K562 (cell line): ENCODE measurements around the gene CHCHD10. TPM values are rescaled to one million over a fixed set of nuclear protein-coding genes. Genes with fewer than 3 reads are reported as not detected.

Source experiments
- KDM4B ChIP-seq, 2 experiments: fragments of 450-650 bp in 1 of 2; sonication (generic) in 1 of 2; IDR thresholded peaks; 2 replicates each; pipeline ENCODE4 v1.6.1; 2016 to 2017; ENCODE audit warnings: borderline replicate concordance in 2 of 2, antibody characterized with exemption in 1 of 2, low read depth in 1 of 2, mild to moderate bottlenecking in 1 of 2
- NR4A1 ChIP-seq, 2 experiments: fragments of 250-450 bp in 1 of 2; fragments of 450-650 bp in 1 of 2; sonication (Bioruptor Pico) in 1 of 2; IDR thresholded peaks; 2 replicates each; pipeline versions ENCODE4 v1.4.0 to v1.6.1; 2016 to 2020; ENCODE audit warnings: mild to moderate bottlenecking in 2 of 2, missing compliant biosample characterization in 1 of 2, missing genetic modification characterization in 1 of 2, moderate library complexity in 1 of 2
- POLR2G ChIP-seq: fragments of 200-400 bp; formaldehyde crosslinking; IDR thresholded peaks from 2 replicates; pipeline ENCODE4 v1.6.1; 2017; ENCODE audit warnings: low read depth, mild to moderate bottlenecking, antibody characterized with exemption, low read length, moderate library complexity
- ZNF445 ChIP-seq: fragments of 250-450 bp; sonication (Bioruptor Pico); IDR thresholded peaks from 2 replicates; pipeline ENCODE4 v1.4.0; 2020; ENCODE audit warnings: low read depth, mild to moderate bottlenecking, moderate library complexity
- polyA plus RNA-seq, 8 experiments: library from polyadenylated mRNA; depleted of rRNA in 4 of 8; stranded (reverse) in 5 of 8; unstranded in 3 of 8; fragments of >200 nt; fragmentation: Nextera tagmentation in 2 of 8; fragmentation: Illumina TruSeq in 1 of 8; extraction: Ambion mirVana in 2 of 8; extraction: Trizol in 1 of 8; gene quantifications; 2 replicates each; pipeline versions ENCODE4 v1.2.1 to v1.2.3, GENCODE V29; 2011 to 2014; ENCODE audit warnings: inconsistent platforms in 1 of 8, missing spikeins in 1 of 8
- total RNA-seq, 7 experiments: library from RNA; depleted of rRNA in 6 of 7; stranded (reverse); fragments of >200 nt in 6 of 7; fragmentation: Illumina TruSeq in 2 of 7; extraction: Trizol in 2 of 7; gene quantifications; 2 replicates each; pipeline versions ENCODE4 v1.2.1 to v1.2.3, GENCODE V29; 2011 to 2021; ENCODE audit warnings: low replicate concordance in 1 of 7
- TF ChIP-seq, protein P1 (sequence below): fragments of 250-450 bp; sonication (Bioruptor Pico); IDR thresholded peaks from 2 replicates; pipeline ENCODE4 v1.4.0; 2020
- TF ChIP-seq, protein P2 (sequence below): sonication (generic); formaldehyde crosslinking; IDR thresholded peaks from 2 replicates; pipeline ENCODE4 v1.8.1; 2023; ENCODE audit warnings: mild to moderate bottlenecking, missing genetic modification reagents
- TF ChIP-seq, protein P3 (sequence below): fragments of 200-600 bp; sonication (generic); IDR thresholded peaks from one replicate; pipeline ENCODE4 v1.6.1; 2012; ENCODE audit warnings: mild to moderate bottlenecking, low read depth, low read length, inconsistent platforms

The CHCHD10 gene
- total and polyA plus RNA-seq, 9 of the 15 experiments (the other 6 are each of a cell fraction or from before 2014, with no cell fraction given) = 15.2 to 292 (median 102) TPM

DNA sequence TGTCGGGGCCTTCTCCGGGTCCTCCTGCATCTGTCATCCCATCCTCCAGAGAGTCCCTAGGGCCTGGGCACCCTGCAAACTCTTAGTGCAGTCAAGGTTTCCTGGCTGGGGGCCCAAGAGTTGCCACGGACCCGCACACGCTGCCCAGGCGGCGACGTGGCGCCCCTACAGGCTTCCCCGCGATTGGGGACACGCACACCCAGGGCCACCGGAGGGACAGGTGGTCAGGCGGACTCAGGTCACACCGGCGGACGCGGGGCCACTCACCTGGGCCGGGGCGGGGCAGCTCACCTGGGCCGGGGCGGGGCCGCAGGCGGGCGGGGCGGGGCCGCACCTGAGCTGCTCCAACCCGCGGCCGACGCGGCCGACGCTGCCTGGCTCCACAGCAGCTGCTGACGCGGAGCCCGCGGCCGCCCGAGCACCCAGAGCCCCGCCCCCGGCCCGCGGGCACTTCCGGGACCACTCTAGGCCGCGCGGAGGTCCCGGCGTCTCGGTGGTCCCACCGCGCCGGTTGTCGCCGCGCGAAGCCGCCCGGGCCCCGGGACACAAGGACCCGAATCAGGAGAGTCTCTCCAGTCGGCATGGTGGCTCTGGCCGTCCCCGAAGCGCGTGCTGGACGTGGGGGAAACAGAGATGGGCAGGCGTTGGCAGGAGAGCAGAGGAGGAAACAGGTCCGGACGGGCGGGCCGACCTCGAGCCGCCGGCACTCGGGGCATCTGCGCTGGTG lies 16.9 kb downstream of the CHCHD10 start, which contains the start of gene ZNF70 (continued):
- TF ChIP-seq, protein P1, sequence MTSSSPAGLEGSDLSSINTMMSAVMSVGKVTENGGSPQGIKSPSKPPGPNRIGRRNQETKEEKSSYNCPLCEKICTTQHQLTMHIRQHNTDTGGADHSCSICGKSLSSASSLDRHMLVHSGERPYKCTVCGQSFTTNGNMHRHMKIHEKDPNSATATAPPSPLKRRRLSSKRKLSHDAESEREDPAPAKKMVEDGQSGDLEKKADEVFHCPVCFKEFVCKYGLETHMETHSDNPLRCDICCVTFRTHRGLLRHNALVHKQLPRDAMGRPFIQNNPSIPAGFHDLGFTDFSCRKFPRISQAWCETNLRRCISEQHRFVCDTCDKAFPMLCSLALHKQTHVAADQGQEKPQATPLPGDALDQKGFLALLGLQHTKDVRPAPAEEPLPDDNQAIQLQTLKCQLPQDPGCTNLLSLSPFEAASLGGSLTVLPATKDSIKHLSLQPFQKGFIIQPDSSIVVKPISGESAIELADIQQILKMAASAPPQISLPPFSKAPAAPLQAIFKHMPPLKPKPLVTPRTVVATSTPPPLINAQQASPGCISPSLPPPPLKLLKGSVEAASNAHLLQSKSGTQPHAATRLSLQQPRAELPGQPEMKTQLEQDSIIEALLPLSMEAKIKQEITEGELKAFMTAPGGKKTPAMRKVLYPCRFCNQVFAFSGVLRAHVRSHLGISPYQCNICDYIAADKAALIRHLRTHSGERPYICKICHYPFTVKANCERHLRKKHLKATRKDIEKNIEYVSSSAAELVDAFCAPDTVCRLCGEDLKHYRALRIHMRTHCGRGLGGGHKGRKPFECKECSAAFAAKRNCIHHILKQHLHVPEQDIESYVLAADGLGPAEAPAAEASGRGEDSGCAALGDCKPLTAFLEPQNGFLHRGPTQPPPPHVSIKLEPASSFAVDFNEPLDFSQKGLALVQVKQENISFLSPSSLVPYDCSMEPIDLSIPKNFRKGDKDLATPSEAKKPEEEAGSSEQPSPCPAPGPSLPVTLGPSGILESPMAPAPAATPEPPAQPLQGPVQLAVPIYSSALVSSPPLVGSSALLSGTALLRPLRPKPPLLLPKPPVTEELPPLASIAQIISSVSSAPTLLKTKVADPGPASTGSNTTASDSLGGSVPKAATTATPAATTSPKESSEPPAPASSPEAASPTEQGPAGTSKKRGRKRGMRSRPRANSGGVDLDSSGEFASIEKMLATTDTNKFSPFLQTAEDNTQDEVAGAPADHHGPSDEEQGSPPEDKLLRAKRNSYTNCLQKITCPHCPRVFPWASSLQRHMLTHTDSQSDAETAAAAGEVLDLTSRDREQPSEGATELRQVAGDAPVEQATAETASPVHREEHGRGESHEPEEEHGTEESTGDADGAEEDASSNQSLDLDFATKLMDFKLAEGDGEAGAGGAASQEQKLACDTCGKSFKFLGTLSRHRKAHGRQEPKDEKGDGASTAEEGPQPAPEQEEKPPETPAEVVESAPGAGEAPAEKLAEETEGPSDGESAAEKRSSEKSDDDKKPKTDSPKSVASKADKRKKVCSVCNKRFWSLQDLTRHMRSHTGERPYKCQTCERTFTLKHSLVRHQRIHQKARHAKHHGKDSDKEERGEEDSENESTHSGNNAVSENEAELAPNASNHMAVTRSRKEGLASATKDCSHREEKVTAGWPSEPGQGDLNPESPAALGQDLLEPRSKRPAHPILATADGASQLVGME (CRISPR knock-in tag) = no peak
- TF ChIP-seq, protein P2, sequence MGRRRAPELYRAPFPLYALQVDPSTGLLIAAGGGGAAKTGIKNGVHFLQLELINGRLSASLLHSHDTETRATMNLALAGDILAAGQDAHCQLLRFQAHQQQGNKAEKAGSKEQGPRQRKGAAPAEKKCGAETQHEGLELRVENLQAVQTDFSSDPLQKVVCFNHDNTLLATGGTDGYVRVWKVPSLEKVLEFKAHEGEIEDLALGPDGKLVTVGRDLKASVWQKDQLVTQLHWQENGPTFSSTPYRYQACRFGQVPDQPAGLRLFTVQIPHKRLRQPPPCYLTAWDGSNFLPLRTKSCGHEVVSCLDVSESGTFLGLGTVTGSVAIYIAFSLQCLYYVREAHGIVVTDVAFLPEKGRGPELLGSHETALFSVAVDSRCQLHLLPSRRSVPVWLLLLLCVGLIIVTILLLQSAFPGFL (CRISPR knock-in tag) = no peak
- TF ChIP-seq, protein P3, sequence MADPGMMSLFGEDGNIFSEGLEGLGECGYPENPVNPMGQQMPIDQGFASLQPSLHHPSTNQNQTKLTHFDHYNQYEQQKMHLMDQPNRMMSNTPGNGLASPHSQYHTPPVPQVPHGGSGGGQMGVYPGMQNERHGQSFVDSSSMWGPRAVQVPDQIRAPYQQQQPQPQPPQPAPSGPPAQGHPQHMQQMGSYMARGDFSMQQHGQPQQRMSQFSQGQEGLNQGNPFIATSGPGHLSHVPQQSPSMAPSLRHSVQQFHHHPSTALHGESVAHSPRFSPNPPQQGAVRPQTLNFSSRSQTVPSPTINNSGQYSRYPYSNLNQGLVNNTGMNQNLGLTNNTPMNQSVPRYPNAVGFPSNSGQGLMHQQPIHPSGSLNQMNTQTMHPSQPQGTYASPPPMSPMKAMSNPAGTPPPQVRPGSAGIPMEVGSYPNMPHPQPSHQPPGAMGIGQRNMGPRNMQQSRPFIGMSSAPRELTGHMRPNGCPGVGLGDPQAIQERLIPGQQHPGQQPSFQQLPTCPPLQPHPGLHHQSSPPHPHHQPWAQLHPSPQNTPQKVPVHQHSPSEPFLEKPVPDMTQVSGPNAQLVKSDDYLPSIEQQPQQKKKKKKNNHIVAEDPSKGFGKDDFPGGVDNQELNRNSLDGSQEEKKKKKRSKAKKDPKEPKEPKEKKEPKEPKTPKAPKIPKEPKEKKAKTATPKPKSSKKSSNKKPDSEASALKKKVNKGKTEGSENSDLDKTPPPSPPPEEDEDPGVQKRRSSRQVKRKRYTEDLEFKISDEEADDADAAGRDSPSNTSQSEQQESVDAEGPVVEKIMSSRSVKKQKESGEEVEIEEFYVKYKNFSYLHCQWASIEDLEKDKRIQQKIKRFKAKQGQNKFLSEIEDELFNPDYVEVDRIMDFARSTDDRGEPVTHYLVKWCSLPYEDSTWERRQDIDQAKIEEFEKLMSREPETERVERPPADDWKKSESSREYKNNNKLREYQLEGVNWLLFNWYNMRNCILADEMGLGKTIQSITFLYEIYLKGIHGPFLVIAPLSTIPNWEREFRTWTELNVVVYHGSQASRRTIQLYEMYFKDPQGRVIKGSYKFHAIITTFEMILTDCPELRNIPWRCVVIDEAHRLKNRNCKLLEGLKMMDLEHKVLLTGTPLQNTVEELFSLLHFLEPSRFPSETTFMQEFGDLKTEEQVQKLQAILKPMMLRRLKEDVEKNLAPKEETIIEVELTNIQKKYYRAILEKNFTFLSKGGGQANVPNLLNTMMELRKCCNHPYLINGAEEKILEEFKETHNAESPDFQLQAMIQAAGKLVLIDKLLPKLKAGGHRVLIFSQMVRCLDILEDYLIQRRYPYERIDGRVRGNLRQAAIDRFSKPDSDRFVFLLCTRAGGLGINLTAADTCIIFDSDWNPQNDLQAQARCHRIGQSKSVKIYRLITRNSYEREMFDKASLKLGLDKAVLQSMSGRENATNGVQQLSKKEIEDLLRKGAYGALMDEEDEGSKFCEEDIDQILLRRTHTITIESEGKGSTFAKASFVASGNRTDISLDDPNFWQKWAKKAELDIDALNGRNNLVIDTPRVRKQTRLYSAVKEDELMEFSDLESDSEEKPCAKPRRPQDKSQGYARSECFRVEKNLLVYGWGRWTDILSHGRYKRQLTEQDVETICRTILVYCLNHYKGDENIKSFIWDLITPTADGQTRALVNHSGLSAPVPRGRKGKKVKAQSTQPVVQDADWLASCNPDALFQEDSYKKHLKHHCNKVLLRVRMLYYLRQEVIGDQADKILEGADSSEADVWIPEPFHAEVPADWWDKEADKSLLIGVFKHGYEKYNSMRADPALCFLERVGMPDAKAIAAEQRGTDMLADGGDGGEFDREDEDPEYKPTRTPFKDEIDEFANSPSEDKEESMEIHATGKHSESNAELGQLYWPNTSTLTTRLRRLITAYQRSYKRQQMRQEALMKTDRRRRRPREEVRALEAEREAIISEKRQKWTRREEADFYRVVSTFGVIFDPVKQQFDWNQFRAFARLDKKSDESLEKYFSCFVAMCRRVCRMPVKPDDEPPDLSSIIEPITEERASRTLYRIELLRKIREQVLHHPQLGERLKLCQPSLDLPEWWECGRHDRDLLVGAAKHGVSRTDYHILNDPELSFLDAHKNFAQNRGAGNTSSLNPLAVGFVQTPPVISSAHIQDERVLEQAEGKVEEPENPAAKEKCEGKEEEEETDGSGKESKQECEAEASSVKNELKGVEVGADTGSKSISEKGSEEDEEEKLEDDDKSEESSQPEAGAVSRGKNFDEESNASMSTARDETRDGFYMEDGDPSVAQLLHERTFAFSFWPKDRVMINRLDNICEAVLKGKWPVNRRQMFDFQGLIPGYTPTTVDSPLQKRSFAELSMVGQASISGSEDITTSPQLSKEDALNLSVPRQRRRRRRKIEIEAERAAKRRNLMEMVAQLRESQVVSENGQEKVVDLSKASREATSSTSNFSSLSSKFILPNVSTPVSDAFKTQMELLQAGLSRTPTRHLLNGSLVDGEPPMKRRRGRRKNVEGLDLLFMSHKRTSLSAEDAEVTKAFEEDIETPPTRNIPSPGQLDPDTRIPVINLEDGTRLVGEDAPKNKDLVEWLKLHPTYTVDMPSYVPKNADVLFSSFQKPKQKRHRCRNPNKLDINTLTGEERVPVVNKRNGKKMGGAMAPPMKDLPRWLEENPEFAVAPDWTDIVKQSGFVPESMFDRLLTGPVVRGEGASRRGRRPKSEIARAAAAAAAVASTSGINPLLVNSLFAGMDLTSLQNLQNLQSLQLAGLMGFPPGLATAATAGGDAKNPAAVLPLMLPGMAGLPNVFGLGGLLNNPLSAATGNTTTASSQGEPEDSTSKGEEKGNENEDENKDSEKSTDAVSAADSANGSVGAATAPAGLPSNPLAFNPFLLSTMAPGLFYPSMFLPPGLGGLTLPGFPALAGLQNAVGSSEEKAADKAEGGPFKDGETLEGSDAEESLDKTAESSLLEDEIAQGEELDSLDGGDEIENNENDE = no peak
- TF ChIP-seq ZNF445 (CRISPR knock-in tag) = no peak
- TF ChIP-seq KDM4B (IDR thresholded peaks at IDR 0.05; ENCODE audit: borderline replicate concordance in 2 of 2, low read depth in 1 of 2) = 0 out of 4 replicates have a peak, but pooled peaks of 1 of the 2 experiments have one; percentile 21
- TF ChIP-seq POLR2G = peak; percentile 91
- no peak for TF ChIP-seq NR4A1 (CRISPR knock-in tag; IDR thresholded peaks at IDR 0.05)
- TF ChIP-seq NR4A1 (tag; IDR thresholded peaks at IDR 0.05) = no peak
